Transverse colon (tissue), 4 donors: Measurements from ENCODE around the gene CSPG5. TPM values are rescaled to one million over a fixed set of nuclear protein-coding genes. Genes with fewer than 3 reads are reported as not detected.

ENCODE experiments used
- DNase-seq: peaks from one replicate; pipeline ENCODE4 v3.0.0-alpha.2; 2019
- H3K27ac ChIP-seq, 4 donors: fragments of 200-600 bp; sonication (generic); 2 replicates each; pipeline ENCODE4 v1.5.1; 2016 to 2018; ENCODE audit warnings: inconsistent platforms in 4 of 4
- H3K27me3 ChIP-seq: fragments of 200-600 bp; sonication (generic); 2 replicates; pipeline ENCODE4 v1.5.1; 2017; ENCODE audit warnings: inconsistent platforms
- H3K36me3 ChIP-seq, 4 donors: fragments of 200-600 bp; sonication (generic); 2 replicates each; pipeline ENCODE4 v1.5.1; 2017 to 2019; ENCODE audit warnings: inconsistent platforms in 4 of 4
- H3K4me1 ChIP-seq, 4 donors: fragments of 200-600 bp; sonication (generic); 2 replicates each; pipeline ENCODE4 v1.5.1; 2017 to 2020; ENCODE audit warnings: inconsistent platforms in 4 of 4
- H3K4me3 ChIP-seq, 4 donors: fragments of 200-600 bp; sonication (generic); 1 replicate in 1 of 4; 2 replicates in 3 of 4; pipeline versions ENCODE4 v1.5.1 to v1.6.1; 2017 to 2019; ENCODE audit warnings: inconsistent platforms in 4 of 4
- H3K9me3 ChIP-seq, 2 donors: fragments of 200-600 bp; sonication (generic); 2 replicates each; pipeline ENCODE4 v1.5.1; 2017 to 2019; ENCODE audit warnings: inconsistent platforms in 2 of 2
- CTCF ChIP-seq, 5 experiments: fragments of 200-600 bp in 3 of 5; fragments of 450-650 bp in 2 of 5; sonication (generic) in 3 of 5; IDR thresholded peaks; 1 replicate in 2 of 5; 2 replicates in 3 of 5; pipeline ENCODE4 v1.5.1; 2016 to 2017; ENCODE audit warnings: antibody characterized with exemption in 5 of 5, inconsistent platforms in 3 of 5, mild to moderate bottlenecking in 2 of 5, moderate library complexity in 1 of 5
- EP300 ChIP-seq: sonication (generic); formaldehyde crosslinking; IDR thresholded peaks from one replicate; pipeline ENCODE4 v1.6.1; 2017; ENCODE audit warnings: antibody characterized with exemption, low read depth
- POLR2A ChIP-seq: fragments of 450-650 bp; IDR thresholded peaks from one replicate; pipeline ENCODE4 v1.6.1; 2016; ENCODE audit warnings: antibody characterized with exemption, mild to moderate bottlenecking, moderate library complexity
- POLR2AphosphoS5 ChIP-seq, 3 donors: sonication (generic); formaldehyde crosslinking; IDR thresholded peaks; one replicate each; pipeline ENCODE4 v1.6.1; 2016; ENCODE audit warnings: antibody characterized with exemption in 3 of 3
- WGBS, 2 donors: methylation state at CpG; one replicate each; pipeline ENCODE4 v1.1.5; 2018; ENCODE audit warnings: low coverage in 1 of 2; 5-methylcytosine and 5-hydroxymethylcytosine counted together
- in situ Hi-C, 4 donors: fragments of 200-750 bp; cut with MboI; loops; one replicate each; pipeline versions ENCODE4 v1.15.0 to v1.15.1; 2017; ENCODE audit warnings: low sequenced_read_pairs in 3 of 4, low pct_ligation_motif_present in 1 of 4, low pct_unique_long_range_greater_than_20kb in 1 of 4
- intact Hi-C: fragments of 100-400 bp; cut with DNase I; formaldehyde crosslinking; loops from one replicate; pipeline ENCODE4 v1.15.1; 2023; ENCODE audit warnings: low total_unique reads
- total RNA-seq, 4 donors: library from RNA; depleted of rRNA; stranded (reverse); fragments of >200 nt; gene quantifications; one replicate each; pipeline ENCODE4 v1.1.0, GENCODE V29; 2016

CSPG5 gene
- total RNA-seq, 4 donors from 2014 or later: 0.60 to 2.6 (median 0.96) TPM; not detected in 1

GRCh38 chr3:47567149-47567548, 11.5 kb downstream of the CSPG5 start:
- Histone ChIP-seq H3K27me3 (no peaks in the 10 kb centered on the region), H3K9me3 (no peaks in the 10 kb centered on the region), H3K27ac (no peak overlapping the region), H3K36me3 (no peaks in the 10 kb centered on the region), H3K4me1 (no peaks in the 10 kb centered on the region), H3K4me3 (no peak overlapping the region)
- in situ Hi-C loops (no loop called here), intact Hi-C loops (no loop called here)
- DNase-seq: no peak
- no peak for TF ChIP-seq POLR2A
- TF ChIP-seq CTCF (IDR thresholded peaks at IDR 0.05): no peak
- TF ChIP-seq POLR2AphosphoS5 (IDR thresholded peaks at IDR 0.05): no peak
- TF ChIP-seq EP300: no peak
- WGBS, 2 donors: 74% methylated on average over 4 of the region's 4 CpGs; no CpG with 5 or more reads in 1 of the 2 donors

- no peak overlapping the region for H3K4me3 ChIP-seq
- no peaks in the 10 kb centered on the region for H3K9me3 ChIP-seq
- H3K27ac ChIP-seq: no peak overlapping the region
- H3K27me3 ChIP-seq: no peaks in the 10 kb centered on the region
- intact Hi-C loops (no loop called here), in situ Hi-C loops (no loop called here)
- no peaks in the 10 kb centered on the region for H3K4me1 ChIP-seq
- WGBS, 2 donors: 91% methylated on average over 9 of the region's 9 CpGs; no CpG with 5 or more reads in 1 of the 2 donors
- DNase-seq: no peak
- H3K36me3 ChIP-seq: no peaks in the 10 kb centered on the region
- TF ChIP-seq POLR2A: no peak
- no peak for TF ChIP-seq EP300
- no peak for TF ChIP-seq CTCF (IDR thresholded peaks at IDR 0.05)
- no peak for TF ChIP-seq POLR2AphosphoS5 (IDR thresholded peaks at IDR 0.05)
Observed at GRCh38 chr3:47566667-47567066, 12.0 kb downstream of the CSPG5 start.

- intact Hi-C loops: no loop called here
- 64 to 86% methylated on average over 8 to 19 of the region's 19 CpGs for WGBS, 2 donors
- TF ChIP-seq POLR2A: no peak
- TF ChIP-seq EP300: no peak
- TF ChIP-seq POLR2AphosphoS5 (IDR thresholded peaks at IDR 0.05): no peak
- no peak for TF ChIP-seq CTCF (IDR thresholded peaks at IDR 0.05)
- in situ Hi-C loops: no loop called here
- no peaks in the 10 kb centered on the region for H3K9me3 ChIP-seq
- H3K27ac ChIP-seq: no peak overlapping the region
- no peaks in the 10 kb centered on the region for H3K27me3 ChIP-seq
- no peak overlapping the region for H3K4me3 ChIP-seq
- no peaks in the 10 kb centered on the region for H3K4me1 ChIP-seq
- DNase-seq: no peak
- H3K36me3 ChIP-seq: no peaks in the 10 kb centered on the region
Observed at GRCh38 chr3:47565734-47566550, 12.7 kb downstream of the CSPG5 start.

- Histone ChIP-seq H3K36me3 (no peaks in the 10 kb centered on the region), H3K9me3 (no peaks in the 10 kb centered on the region), H3K27ac (no peak overlapping the region), H3K4me3 (no peak overlapping the region), H3K4me1 (no peaks in the 10 kb centered on the region), H3K27me3 (no peaks in the 10 kb centered on the region)
- intact Hi-C loops (no loop called here), in situ Hi-C loops (no loop called here)
- 92% methylated on average over 2 of the region's 2 CpGs; no CpG with 5 or more reads in 1 of the 2 donors for WGBS, 2 donors
- no peak for DNase-seq
- TF ChIP-seq EP300 (no peak), POLR2A (no peak), POLR2AphosphoS5 (IDR thresholded peaks at IDR 0.05) (no peak), CTCF (IDR thresholded peaks at IDR 0.05) (no peak)
Observed at GRCh38 chr3:47556351-47556750, 22.3 kb downstream of the CSPG5 start.
